HG03460 (cell line): ENCODE data around the gene RLN1.
"Not testable (repeated sequence)": the region's sequence is repeated elsewhere in the genome, so short reads cannot be mapped to it uniquely, and the experiment has no call there.

Experiments used
- ATAC-seq: cut with Tn5 transposase; IDR thresholded peaks from one replicate; pipeline ENCODE4 v1.9.1; 2021; ENCODE audit not compliant: unreplicated experiment

The RLN1 gene

DNA sequence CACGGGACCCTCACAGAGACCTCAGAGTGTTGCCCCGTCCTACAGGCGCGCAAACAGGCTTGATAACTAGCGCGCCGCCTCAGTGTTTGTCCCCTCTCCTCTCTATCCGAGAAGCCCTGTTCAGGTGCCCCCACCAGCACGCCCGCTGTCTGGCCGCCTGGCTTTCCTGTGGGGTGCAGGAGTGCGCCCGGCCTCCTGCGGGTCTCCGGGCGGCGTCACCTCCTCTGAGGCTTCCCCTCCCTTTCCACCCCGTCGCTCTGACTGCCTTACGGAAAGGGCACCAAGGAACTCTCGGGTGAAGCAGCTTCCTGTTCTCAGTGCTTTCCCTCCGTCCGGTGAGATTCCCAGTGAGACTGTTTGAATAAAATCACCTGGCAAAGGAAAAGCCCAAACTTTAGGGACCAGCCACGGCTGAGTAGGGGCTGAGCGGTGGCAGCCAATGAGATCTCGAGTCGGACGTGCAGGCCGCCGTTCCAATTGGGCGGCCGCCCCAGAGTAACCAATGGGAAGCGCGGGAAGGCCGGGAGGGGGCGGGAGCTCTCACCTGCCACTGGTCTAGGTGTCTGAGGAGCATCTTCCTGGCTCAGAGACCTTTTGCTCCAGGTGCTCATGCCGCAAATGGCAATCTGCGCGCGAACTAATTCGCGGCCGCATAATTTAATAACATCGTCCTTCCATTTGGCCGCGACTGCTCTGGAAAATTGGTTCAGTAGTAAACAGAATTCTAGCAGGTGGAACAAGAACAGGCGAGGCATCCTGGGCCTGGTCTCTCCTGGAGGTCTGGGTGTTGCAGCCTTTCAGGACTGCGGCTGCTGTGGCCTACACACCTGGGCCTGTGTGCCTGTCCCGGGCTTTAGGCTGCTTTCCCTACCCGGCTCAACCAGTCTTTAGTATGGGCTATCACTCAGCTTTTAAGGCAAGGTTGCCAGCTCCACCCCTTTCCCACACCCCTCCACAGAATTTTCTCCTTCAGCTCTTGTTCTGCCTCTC lies at the start of gene RLN1:
Gene RLN1 (minus strand): TSS at position 885 of the 990 bp plus-strand sequence. CDS start 130 bp downstream, at position 755.
- ATAC-seq, result peak; percentile 99

- ATAC-seq, result peak; percentile 66
Measured at GRCh38 chr9:5389109-5389732, 49.5 kb upstream of the RLN1 start.

DNA sequence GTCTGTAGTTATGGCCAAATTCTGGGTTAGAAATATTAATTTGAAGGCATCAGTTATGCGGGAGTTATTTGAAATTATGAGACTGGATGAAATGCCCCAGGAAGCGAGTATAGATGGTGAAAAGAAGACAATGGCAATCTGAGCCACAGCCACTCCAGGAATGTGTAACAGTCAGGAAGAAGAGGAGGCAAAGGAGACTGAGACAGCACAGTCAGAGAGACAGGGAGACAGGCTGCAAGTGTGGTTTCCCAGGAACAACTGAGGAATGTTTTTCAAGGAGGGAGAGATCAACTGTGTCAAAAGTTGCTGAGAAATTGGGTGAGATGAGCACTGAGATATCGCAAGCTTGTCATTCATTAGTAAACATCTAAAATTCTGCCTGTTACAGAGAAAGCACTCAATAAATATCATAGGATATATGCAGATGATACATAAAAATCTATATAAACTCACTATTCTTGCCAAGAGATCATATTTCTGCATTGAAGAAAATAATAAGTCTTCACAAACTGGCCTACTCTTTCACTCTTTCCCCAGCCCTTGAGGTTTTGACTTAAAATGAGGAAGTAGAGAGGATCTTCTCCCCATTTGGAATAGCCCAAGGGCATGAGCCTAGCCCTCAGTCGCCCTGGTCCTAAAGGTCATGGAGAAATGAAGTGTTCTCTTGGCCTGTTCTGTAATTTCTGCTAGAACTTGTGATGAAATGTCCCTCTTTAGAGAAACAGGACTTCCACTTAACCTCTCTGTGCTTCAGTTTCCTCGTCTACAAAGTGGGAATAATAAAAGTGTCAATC lies 48.5 kb upstream of the RLN1 start:
- no peak for ATAC-seq

GRCh38 chr9:5384436-5384835 lies 44.8 kb upstream of the RLN1 start:
- no peak for ATAC-seq

GRCh38 chr9:5382479-5382878 lies 42.8 kb upstream of the RLN1 start:
- no peak for ATAC-seq

DNA sequence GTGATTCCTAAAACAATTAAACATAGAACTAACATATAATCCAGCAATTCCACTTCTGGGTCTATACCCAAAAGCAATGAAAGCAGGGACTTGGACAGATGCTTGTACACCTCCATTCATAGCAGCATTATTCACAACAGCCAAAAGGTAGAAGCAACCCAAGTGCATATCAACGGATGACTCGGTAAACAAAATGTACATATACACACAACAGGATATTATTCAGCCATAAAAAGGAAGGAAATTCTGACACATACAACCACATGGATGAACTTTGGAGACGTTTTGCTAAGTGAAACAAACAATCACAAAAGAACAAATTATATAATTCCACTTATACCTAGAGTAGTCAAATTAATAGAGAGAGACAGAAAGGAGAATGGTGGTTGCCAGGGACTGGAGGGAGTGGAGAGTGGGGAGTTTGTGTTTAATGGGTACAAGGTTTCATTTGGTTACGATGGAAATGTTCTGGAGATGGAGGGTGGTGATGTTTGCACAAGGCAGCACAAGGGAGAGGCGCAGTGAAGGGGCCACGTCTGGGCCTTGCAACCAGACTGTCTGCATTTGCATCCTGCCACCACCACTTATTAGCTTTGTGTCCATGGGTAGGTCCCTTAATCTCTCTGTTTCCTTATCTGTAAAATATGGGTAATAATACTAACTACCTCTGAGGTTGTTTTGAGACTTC lies 36.3 kb upstream of the RLN1 start:
- no peak for ATAC-seq

DNA sequence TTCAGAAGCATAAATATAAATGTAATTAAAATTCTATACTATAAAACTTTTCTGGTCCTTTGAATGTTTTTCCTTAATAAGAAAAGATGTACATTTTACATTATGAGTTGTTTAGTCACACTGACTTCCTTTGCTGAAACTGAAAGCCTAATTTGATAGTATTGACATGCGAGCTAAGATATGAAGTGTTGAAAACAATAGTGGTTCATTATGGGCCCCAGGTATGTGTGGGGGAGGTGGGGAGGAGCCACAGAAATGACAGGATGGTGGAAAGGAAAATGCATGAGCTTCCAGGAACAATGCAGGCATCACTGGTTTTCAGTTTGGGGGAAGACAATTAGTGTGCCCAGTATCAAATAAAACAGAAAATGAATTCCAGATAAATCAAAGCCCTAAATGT lies 35.4 kb upstream of the RLN1 start:
- ATAC-seq, result no peak

GRCh38 chr9:5364294-5365024 lies 24.8 kb upstream of the RLN1 start:
- ATAC-seq, result peak; percentile 95

- no peak for ATAC-seq
Measured at GRCh38 chr9:5361326-5362010, 21.8 kb upstream of the RLN1 start.

DNA sequence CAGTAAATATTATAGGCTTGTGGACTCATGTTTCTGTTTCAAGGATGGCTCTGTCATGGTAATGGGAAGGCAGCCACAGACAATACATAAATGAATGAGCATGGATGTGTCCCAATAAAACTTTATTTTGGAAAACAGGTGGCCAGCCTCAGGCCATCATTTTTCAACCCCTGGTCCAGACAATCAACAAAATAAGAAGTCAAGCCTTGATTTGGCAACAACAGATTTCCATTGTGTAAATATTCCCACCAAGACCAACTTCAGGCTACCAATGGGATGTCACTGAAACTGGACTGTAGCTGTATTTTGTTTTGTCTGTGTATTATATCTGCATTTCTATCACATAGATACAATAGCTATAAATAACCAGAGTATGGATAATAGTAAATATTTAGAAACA lies 20.7 kb upstream of the RLN1 start:
- ATAC-seq, result no peak

DNA sequence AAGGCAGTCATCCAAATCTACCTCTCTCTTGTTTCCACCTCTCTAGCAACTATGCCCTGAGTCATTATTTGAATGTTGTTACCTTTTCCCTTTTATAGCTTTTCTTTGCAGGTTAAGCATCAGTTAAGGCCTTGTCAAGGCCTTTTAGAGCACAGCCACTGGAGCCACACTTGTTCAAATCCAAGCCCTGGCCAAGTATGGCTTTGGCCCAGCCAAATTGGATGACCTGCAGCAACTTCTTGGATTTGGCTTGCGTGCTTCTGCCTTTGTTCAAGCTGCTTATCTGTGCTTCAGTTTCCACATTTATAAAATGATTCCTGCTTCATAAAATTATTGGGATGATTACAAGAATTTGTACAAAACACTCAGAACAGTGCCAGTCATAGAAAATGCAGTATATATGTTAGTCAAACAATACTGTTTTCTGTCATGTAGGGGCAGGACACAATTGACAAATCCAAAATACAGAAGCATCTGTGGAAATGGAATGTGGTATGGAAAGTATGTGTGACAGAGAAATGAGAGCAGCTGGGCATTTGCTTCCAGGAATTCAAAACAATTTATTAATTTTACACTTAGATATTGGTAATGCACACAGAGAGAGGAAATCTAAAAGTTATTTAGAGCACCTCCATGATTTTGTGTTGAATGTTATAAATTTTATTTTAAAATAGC lies 17.9 kb upstream of the RLN1 start:
- ATAC-seq, result no peak

- ATAC-seq, result no peak
Measured at GRCh38 chr9:5355817-5356216, 16.1 kb upstream of the RLN1 start.

GRCh38 chr9:5355226-5355625 lies 15.6 kb upstream of the RLN1 start:
- no peak for ATAC-seq

GRCh38 chr9:5354184-5354583 lies 14.5 kb upstream of the RLN1 start:
- no peak for ATAC-seq

DNA sequence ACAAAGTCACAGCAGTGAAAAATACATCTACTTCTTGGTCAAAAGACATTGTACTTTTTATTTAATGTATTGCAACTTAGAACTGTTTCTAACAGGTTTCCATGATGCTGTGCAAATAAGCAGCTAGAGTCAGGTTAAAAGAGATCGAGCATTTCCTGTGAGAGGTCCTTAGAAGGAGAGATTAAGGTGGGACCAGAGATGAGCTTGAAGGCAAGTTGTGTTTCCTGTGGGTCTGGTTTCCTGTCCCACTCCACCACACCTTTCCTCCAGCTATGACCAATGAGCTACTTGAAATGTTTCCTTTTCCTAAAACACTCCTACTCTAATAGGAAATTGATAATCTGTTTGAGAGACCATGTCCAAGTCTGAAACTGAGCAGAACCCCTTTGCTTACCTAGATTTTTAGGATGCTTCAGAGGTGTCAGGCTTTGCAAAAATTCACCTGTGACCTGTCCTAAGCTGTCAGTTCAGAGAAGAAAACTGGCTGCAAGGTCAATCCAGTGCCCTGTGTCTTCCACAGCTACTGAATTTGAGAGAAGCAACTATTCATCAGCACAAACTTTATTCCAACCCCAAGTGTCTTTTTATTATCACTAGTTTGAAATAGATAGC lies 13.1 kb upstream of the RLN1 start:
- no peak for ATAC-seq

GRCh38 chr9:5336688-5337087 lies 3.0 kb downstream of the RLN1 start:
- ATAC-seq, result no peak

DNA sequence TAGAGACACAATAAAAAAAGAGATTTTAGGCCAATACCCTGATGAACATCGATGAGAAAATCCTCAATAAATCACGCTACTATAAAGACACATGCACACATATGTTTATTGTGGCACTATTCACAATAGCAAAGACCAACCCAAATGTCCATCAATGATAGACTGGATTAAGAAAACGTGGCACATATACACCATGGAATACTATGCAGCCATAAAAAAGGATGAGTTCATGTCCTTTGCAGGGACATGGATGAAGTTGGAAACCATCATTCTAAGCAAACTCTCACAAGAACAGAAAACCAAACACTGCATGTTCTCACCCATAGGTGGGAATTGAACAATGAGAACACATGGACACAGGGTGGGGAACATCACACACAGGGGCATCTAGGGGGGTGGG lies 8.4 kb downstream of the RLN1 start:
- ATAC-seq, result not testable (repeated sequence)

GRCh38 chr9:5326893-5327548 lies 12.7 kb downstream of the RLN1 start:
- ATAC-seq, result no peak
